Measurements from ENCODE around the gene ADAMTS17.

DNA sequence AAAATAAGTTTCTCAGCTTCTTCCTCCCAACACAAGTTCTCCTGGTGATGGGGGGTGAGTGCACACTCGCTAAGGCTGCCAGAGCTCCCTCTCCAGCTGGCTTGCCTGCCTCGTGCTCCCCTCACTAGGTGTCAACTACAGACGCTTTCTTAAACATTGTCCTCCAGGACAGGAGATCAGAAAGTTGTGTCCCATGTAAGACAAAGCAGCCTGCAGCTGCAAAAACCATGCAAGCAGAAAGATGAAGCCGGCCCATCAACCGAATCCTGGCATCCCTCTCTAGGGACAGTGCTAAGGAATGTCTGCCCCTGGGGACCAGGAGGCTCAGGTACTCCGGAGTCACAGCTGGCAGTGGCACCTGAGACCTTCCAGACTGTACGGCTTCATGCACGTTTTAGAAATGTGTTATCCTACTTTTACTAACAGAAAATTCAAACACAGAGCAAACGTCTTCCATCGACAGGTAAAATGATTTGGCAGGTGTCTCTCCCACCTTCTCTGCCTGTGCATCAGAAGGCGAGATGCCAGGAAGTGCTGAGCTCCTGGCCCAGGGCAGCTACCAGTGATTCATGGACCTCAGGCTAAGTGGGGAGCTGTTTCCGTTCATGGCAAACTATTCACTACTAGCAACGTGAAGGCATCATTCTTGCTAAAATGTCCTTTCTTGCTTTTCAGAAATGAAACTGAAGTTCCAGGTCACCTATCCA is 246.1 kb downstream of the ADAMTS17 start:
- TF ChIP-seq, protein P1, sequence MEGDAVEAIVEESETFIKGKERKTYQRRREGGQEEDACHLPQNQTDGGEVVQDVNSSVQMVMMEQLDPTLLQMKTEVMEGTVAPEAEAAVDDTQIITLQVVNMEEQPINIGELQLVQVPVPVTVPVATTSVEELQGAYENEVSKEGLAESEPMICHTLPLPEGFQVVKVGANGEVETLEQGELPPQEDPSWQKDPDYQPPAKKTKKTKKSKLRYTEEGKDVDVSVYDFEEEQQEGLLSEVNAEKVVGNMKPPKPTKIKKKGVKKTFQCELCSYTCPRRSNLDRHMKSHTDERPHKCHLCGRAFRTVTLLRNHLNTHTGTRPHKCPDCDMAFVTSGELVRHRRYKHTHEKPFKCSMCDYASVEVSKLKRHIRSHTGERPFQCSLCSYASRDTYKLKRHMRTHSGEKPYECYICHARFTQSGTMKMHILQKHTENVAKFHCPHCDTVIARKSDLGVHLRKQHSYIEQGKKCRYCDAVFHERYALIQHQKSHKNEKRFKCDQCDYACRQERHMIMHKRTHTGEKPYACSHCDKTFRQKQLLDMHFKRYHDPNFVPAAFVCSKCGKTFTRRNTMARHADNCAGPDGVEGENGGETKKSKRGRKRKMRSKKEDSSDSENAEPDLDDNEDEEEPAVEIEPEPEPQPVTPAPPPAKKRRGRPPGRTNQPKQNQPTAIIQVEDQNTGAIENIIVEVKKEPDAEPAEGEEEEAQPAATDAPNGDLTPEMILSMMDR (IDR thresholded peaks at IDR 0.05; ENCODE audit: borderline replicate concordance, extremely low read depth, low read length, poor library complexity, severe bottlenecking) = no peak
- TF ChIP-seq EZH2 (IDR thresholded peaks at IDR 0.05; ENCODE audit: borderline replicate concordance, low read depth, low read length, severe bottlenecking) = no peak
